ENCODE results near the gene CDC42BPB.
"Not testable (repeated sequence)": the region's sequence is repeated elsewhere in the genome, so short reads cannot be mapped to it uniquely, and the experiment has no call there.

CDC42BPB gene

GRCh38 chr14:103047453-103047852 lies 9.9 kb downstream of the CDC42BPB start:
- DNase-seq (ENCODE audit: low read depth) = not testable (repeated sequence)

DNA sequence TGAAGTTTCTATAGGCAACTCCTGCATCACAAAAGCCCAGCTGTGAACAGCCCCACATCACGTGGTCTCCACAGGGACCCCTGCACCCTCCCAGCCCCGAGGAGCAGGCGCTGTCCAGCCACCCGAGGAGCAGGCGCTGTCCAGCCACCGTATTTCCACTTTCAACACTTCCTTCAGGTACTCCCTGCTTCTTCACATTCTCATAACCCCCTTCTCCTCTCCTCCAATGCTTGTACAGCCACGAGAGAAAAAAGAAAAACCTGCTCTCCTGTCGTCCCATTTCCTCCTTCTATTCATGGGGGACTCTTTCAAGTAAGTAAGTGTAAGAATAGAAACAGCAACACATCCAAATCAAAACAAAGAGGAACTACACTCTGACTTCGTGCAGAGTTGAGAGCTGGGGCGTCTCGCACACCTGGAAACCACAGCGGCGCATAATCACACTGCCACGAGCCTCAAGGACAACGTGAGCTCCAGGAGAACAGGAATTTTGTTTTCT lies 11.9 kb downstream of the CDC42BPB start:
- no peak for DNase-seq (ENCODE audit: low read depth)

DNA sequence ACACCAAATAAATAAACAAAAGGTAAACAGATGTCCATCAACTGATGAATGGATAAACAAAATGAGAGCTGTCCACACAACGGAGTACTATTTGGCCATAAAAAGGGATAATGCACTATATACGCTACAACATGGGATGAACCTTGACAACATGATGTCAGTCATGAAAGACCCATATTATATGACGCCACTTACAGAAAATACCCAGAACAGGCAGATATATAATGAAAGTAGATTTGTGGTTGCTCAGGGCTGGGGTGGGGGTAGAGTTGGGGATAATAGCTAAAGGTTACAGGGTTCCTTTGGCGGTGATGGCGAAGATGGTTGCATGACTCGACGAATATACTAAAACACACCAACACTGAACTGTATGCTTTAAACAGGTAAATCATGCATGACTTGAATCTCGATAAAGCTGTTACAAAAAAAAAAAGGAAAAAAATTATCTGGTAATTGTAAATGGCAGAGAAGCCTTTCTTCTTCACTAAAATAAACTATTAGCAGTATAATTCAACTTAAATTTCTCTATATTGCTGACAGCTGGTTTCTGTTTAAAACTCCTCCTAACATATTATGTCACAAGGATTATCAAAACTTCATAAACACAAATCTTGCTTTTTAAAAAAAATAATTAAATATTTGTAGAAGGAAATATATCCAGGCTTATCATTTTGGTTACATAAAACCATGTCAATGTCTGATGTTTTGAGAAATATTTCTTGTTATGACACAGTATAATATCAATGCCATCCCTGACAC lies 13.9 kb downstream of the CDC42BPB start:
- no peak for DNase-seq (ENCODE audit: low read depth)

- no peak for DNase-seq (ENCODE audit: low read depth)
Observed at GRCh38 chr14:103041464-103041863, 15.9 kb downstream of the CDC42BPB start.

DNA sequence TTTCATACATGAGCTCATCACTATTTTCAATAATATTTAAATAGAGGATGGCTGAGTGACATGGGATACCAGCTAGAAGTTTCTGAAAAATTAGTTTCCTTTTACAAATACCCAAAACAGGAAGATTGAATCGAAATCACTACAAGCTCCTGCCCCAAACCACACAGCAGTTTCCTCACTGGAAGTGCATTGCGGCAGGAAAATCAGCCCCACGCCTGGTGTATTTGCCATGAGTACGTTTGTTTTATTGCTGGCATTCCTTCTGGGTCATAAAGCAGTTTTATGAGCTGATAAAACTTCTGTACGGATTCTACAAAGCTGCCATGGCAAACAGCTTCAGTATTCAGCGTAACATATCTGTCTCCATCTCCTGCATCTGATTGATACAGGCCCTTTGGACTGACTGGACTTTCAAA lies 23.7 kb downstream of the CDC42BPB start:
- DNase-seq (ENCODE audit: low read depth) = no peak

DNA sequence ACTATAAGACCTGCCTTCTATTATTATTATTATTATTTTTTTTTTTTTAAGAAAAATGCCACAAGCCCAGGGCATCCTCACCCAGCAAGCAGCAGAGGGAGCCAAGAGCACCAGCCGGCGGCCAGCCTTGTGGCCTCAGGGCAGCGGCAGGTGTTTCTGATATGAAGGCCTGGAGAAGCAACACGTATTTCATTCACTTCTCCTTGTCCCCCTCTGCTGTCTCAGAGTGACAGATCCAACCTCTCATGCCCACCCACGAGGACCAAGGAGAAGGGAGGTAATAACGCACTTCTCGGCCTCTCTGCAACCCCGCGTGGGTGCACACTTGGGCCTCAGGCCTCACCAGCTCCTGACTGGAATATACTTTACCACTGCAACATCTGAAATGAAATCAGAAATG lies 25.4 kb downstream of the CDC42BPB start:
- no peak for DNase-seq (ENCODE audit: low read depth)

DNA sequence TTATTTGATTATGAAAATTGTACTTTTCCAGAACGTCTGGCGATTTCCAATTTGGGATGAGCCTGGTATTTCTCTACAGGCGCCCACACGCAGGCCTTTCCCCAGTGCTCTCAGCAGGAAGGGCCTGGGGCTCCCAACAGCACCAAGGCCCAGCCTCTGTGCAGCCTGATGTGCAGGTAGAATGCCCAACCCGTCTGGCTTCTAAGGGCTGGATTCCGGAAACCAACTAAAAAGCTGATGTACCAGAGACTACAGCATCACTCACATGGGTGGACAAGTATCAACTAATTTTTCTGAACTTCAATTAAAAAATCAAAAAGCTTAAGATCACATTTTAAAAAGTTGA lies 25.8 kb downstream of the CDC42BPB start:
- DNase-seq (ENCODE audit: low read depth) = no peak

GRCh38 chr14:103030741-103031565 lies 26.4 kb downstream of the CDC42BPB start:
- no peak for DNase-seq (ENCODE audit: low read depth)

- DNase-seq (ENCODE audit: low read depth) = no peak
Observed at GRCh38 chr14:103029936-103030335, 27.4 kb downstream of the CDC42BPB start.

DNA sequence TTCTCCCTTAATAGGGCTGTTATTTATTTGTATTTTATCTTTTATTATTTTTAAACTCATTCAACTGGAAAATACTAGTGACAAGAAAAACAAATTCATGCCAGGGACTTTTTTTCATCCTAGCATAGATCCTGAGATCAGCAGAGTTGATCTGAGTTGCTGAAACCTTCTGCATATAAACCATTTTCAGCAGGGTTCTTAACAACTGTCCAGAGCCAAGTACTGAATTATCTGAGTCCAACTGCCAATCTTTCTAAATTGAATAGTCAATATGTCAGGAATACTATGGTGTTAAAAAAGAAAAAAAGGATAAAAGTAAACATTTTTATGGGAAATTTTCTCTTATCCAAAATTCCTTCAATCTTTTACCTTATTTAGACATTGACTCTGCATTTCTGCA lies 28.6 kb downstream of the CDC42BPB start:
- DNase-seq (ENCODE audit: low read depth) = no peak

GRCh38 chr14:103028161-103028767 lies 29.1 kb downstream of the CDC42BPB start:
- DNase-seq (ENCODE audit: low read depth) = no peak

GRCh38 chr14:103027451-103027850 lies 29.9 kb downstream of the CDC42BPB start:
- no peak for DNase-seq (ENCODE audit: low read depth)

GRCh38 chr14:103026988-103027387 lies 30.4 kb downstream of the CDC42BPB start:
- no peak for DNase-seq (ENCODE audit: low read depth)

DNA sequence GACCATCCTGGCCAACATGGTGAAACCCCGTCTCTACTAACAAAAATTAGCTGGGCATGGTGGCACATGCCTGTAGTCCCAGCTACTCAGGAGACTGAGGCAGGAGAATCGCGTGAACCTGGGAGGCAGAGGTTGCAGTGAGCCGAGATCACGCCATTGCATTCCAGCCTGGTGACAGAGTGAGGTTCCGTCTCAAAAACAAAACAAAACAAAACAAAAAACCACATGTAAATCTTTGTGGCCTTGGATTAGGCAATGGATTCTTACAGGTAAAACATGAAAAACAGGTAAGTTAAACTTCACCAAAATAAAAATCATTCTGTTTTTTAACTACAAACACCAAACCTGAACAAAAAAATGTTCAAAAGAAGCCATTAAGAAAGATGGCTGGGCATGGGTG lies 31.2 kb downstream of the CDC42BPB start:
- not testable (repeated sequence) for DNase-seq (ENCODE audit: low read depth)

- no peak for DNase-seq (ENCODE audit: low read depth)
Observed at GRCh38 chr14:103023881-103024473, 33.4 kb downstream of the CDC42BPB start.

DNA sequence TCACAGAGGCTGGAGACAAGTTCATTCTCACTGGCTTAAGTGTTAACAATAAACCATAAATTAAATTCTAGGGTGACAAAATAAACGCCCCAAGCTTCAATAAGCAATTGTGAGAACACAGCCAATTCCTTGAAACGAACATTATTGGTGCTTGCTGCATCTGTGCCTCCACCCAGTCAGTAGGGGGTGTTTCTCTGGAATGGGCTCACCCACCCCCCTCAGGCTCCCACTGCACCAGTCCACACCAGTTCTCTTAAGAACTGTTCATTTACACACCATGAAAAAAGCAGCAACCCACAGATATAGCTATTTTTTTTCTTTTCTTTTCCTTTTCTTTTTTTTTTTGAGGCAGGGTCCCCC lies 34.7 kb downstream of the CDC42BPB start:
- no peak for DNase-seq (ENCODE audit: low read depth)

DNA sequence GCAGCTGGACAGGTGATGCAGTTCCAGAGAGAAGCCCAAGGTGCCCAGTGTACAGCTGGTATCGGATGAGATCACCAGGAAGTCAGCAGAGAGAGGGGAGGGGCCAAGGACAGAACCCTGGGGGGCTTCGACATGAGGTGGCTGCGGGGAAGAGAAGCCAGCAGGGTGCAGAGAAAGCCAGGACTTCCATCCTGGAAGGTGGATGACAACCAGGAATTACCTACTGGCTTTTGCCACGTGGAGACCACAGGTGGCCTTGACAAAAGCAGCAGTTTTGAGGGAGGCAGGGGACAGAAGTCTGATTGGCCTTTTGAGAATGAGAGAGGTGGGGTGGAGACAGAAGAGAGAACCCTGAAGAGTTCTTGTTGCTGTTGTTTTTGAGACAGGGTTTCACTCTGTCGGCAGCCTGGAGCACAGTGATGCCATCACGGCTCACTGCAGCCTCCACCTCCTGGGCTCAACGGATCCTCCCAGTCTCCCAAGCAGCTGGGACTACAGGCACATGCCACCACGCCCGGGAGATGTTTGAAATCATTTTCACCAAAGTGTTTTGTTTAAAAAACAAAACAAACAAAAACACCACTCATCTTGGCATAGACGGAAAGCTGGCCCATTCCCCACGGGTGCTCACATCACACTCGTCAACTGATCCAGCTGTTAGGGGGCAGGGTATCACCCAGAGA lies 35.2 kb downstream of the CDC42BPB start:
- DNase-seq (ENCODE audit: low read depth) = no peak

DNA sequence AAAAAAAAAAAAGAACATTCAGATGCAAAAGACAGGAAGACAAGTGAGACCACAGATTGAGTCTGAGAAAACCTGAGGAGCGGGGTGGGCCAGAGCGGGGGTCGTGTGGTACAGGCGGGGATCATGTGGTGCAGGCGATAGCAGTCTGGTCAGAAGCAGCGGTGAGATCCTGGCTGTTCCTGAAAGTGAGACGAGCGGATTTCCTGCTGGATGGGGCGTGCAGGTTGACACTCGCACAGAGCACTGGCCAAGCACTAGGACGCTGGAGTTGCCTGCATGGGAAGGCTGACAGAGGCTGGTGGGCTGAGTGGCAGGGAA lies 35.7 kb downstream of the CDC42BPB start:
- no peak for DNase-seq (ENCODE audit: low read depth)

- DNase-seq (ENCODE audit: low read depth) = no peak
Observed at GRCh38 chr14:103020271-103021170, 36.8 kb downstream of the CDC42BPB start.

DNA sequence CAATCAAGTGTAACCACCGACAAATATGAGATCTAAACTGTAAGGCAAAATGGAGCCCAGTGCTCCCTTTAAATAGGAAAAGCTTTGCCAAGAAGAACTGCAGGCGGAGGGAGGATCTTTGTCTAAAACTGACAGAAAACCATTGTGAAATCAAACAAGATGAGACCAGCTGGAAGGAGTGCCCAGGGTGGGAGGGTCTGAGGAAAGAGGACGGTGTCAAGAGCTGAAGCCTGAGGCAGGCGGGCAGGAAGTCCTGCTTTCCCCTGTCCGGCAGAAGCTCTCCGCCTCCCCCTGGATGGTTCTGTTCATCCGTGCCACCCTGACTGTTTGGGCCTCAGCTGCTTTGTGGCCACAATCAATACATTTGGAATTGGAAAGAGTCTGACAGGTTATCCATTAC lies 37.5 kb downstream of the CDC42BPB start:
- no peak for DNase-seq (ENCODE audit: low read depth)

- no peak for DNase-seq (ENCODE audit: low read depth)
Observed at GRCh38 chr14:103019236-103019635, 38.1 kb downstream of the CDC42BPB start.

All from HS-27A (cell line).